Fibroblast of peridontal ligament (primary cell): Measurements from ENCODE around the gene C10orf143.

ENCODE experiments used
- DNase-seq: peaks from one replicate; pipeline ENCODE4 v3.0.0-alpha.2; 2010; ENCODE audit errors: extremely low read depth

The C10orf143 gene

DNA sequence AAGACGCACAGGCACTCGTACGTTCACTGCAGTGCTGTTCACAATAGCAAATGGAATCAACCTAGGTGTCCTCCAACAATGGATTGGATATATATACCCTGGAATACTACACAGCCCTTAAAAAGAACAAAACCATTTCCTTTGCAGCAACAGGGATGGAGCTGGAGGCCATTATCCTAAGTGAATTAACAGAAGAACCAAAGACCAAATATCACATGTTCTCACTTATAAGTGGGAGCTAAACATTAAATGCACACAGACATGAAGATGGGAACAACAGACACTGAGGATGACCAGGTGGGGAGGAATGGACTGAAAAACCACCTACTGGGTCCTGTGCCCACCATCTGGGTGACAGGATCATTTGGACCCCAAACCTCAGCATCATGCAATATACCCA is 94.5 kb downstream of the C10orf143 start:
- no peak for DNase-seq

- DNase-seq, result no peak
These were observed 95.4 kb downstream of the C10orf143 start for GRCh38 chr10:130015075-130015695.

- DNase-seq, result no peak
These were observed 96.2 kb downstream of the C10orf143 start for GRCh38 chr10:130014263-130015074.
